Vagina (tissue), 2 donors: ENCODE data around the gene NINJ2. TPM values are rescaled to one million over a fixed set of nuclear protein-coding genes. Genes with fewer than 3 reads are reported as not detected.

Experiments
- DNase-seq, 2 donors: peaks; one replicate each; pipeline ENCODE4 v3.0.0-alpha.2; 2017; ENCODE audit errors: extremely low spot score in 2 of 2
- H3K27ac ChIP-seq: fragments of 200-600 bp; sonication (generic); one replicate; pipeline ENCODE4 v1.5.1; 2019
- H3K27me3 ChIP-seq: fragments of 200-600 bp; sonication (generic); one replicate; pipeline ENCODE4 v1.5.1; 2019
- H3K36me3 ChIP-seq, 2 donors: fragments of 200-600 bp; sonication (generic); one replicate each; pipeline ENCODE4 v1.5.1; 2017 to 2019
- H3K4me1 ChIP-seq: fragments of 200-600 bp; sonication (generic); one replicate; pipeline ENCODE4 v1.5.1; 2019
- H3K4me3 ChIP-seq, 2 donors: fragments of 200-600 bp; sonication (generic); 1 replicate in 1 of 2; 2 replicates in 1 of 2; pipeline ENCODE4 v1.5.1; 2016 to 2019
- H3K9me3 ChIP-seq: fragments of 200-600 bp; sonication (generic); one replicate; pipeline ENCODE4 v1.5.1; 2019
- CTCF ChIP-seq, 3 experiments: fragments of 450-650 bp in 2 of 3; fragments of 200-600 bp in 1 of 3; sonication (generic) in 1 of 3; IDR thresholded peaks; one replicate each; pipeline ENCODE4 v1.5.1; 2017 to 2019; ENCODE audit warnings: antibody characterized with exemption in 3 of 3, mild to moderate bottlenecking in 2 of 3, moderate library complexity in 2 of 3
- POLR2A ChIP-seq, 2 donors: fragments of 450-650 bp; IDR thresholded peaks; one replicate each; pipeline ENCODE4 v1.6.1; 2017; ENCODE audit warnings: antibody characterized with exemption in 2 of 2, mild to moderate bottlenecking in 2 of 2, moderate library complexity in 2 of 2
- POLR2AphosphoS5 ChIP-seq, 2 donors: sonication (generic); formaldehyde crosslinking; IDR thresholded peaks; one replicate each; pipeline ENCODE4 v1.9.0; 2017; ENCODE audit warnings: antibody characterized with exemption in 2 of 2, mild to moderate bottlenecking in 2 of 2, low read depth in 1 of 2; ENCODE audit not compliant: insufficient read depth in 1 of 2
- intact Hi-C: fragments of 100-400 bp; cut with DNase I; formaldehyde crosslinking; loops from one replicate; pipeline ENCODE4 v1.15.1; 2023
- total RNA-seq: library from RNA; depleted of rRNA; stranded (reverse); fragments of >200 nt; gene quantifications from one replicate; pipeline ENCODE4 v1.2.3, GENCODE V29; 2016

NINJ2 gene
- total RNA-seq, 1 donor from 2014 or later = 23.8 TPM

- Histone ChIP-seq H3K9me3 (no peaks in the 10 kb centered on the region), H3K27me3 (no peaks in the 10 kb centered on the region), H3K4me3 (no peak overlapping the region), H3K27ac (no peak overlapping the region), H3K36me3 (no peaks in the 10 kb centered on the region), H3K4me1 (no peaks in the 10 kb centered on the region)
- DNase-seq = no peak
- intact Hi-C loops = no loop called here
- TF ChIP-seq POLR2A (IDR thresholded peaks at IDR 0.05) = no peak
- TF ChIP-seq CTCF (IDR thresholded peaks at IDR 0.05) = no peak
- TF ChIP-seq POLR2AphosphoS5 (IDR thresholded peaks at IDR 0.05; ENCODE audit: insufficient read depth in 1 of 2, low read depth in 1 of 2) = no peak
These were observed 137.2 kb downstream of the NINJ2 start for GRCh38 chr12:526089-526488.

GRCh38 chr12:524167-524951 is 138.9 kb downstream of the NINJ2 start:
- Histone ChIP-seq H3K27me3 (no peaks in the 10 kb centered on the region), H3K36me3 (no peaks in the 10 kb centered on the region), H3K4me3 (no peak overlapping the region), H3K4me1 (no peaks in the 10 kb centered on the region), H3K9me3 (no peaks in the 10 kb centered on the region), H3K27ac (no peak overlapping the region)
- intact Hi-C loops = no loop called here
- TF ChIP-seq POLR2A (IDR thresholded peaks at IDR 0.05) = no peak
- no peak for TF ChIP-seq POLR2AphosphoS5 (IDR thresholded peaks at IDR 0.05; ENCODE audit: insufficient read depth in 1 of 2, low read depth in 1 of 2)
- no peak for TF ChIP-seq CTCF (IDR thresholded peaks at IDR 0.05)
- DNase-seq = no peak

GRCh38 chr12:522692-523378 is 140.4 kb downstream of the NINJ2 start:
- TF ChIP-seq POLR2AphosphoS5 (IDR thresholded peaks at IDR 0.05; ENCODE audit: insufficient read depth in 1 of 2, low read depth in 1 of 2) (no peak), CTCF (IDR thresholded peaks at IDR 0.05) (no peak)
- Histone ChIP-seq H3K27ac (no peak overlapping the region), H3K9me3 (no peaks in the 10 kb centered on the region), H3K27me3 (no peaks in the 10 kb centered on the region), H3K4me3 (no peak overlapping the region), H3K36me3 (no peaks in the 10 kb centered on the region), H3K4me1 (no peaks in the 10 kb centered on the region)
- no peak for DNase-seq
- intact Hi-C loops = no loop called here

- Histone ChIP-seq H3K9me3 (no peaks in the 10 kb centered on the region), H3K4me3 (no peak overlapping the region), H3K27me3 (no peaks in the 10 kb centered on the region), H3K36me3 (no peaks in the 10 kb centered on the region), H3K4me1 (no peaks in the 10 kb centered on the region), H3K27ac (no peak overlapping the region)
- intact Hi-C loops = no loop called here
- TF ChIP-seq CTCF (IDR thresholded peaks at IDR 0.05) (no peak), POLR2AphosphoS5 (IDR thresholded peaks at IDR 0.05; ENCODE audit: insufficient read depth in 1 of 2, low read depth in 1 of 2) (no peak), POLR2A (IDR thresholded peaks at IDR 0.05) (no peak)
- no peak for DNase-seq
These were observed 143.1 kb downstream of the NINJ2 start for GRCh38 chr12:520119-520518.

GRCh38 chr12:517538-517937 is 145.7 kb downstream of the NINJ2 start:
- TF ChIP-seq POLR2A (IDR thresholded peaks at IDR 0.05) (no peak), POLR2AphosphoS5 (IDR thresholded peaks at IDR 0.05; ENCODE audit: insufficient read depth in 1 of 2, low read depth in 1 of 2) (no peak), CTCF (IDR thresholded peaks at IDR 0.05) (no peak)
- intact Hi-C loops = no loop called here

More at GRCh38 chr12:517538-517937, 145.7 kb downstream of the NINJ2 start:
- H3K9me3 ChIP-seq = no peaks in the 10 kb centered on the region
- DNase-seq = no peak
- no peak overlapping the region for H3K4me3 ChIP-seq
- H3K4me1 ChIP-seq = no peaks in the 10 kb centered on the region
- no peaks in the 10 kb centered on the region for H3K27me3 ChIP-seq
- H3K36me3 ChIP-seq = no peaks in the 10 kb centered on the region
- no peak overlapping the region for H3K27ac ChIP-seq
